Neural cell (in vitro differentiated cells): ENCODE data around the gene ADGRL3. TPM values are rescaled to one million over a fixed set of nuclear protein-coding genes. Genes with fewer than 3 reads are reported as not detected.

Source experiments
- H2AFZ ChIP-seq: fragments of 200-600, 300-800 bp; sonication (generic), shearing (Covaris generic); 2 replicates; pipeline ENCODE4 v1.6.0; 2014; ENCODE audit warnings: low read depth, mild to moderate bottlenecking, antibody characterized with exemption, low read length, moderate library complexity
- H3F3A ChIP-seq: fragments of 200-600 bp; shearing (Covaris generic); 2 replicates; pipeline ENCODE4 v1.6.1; 2016; ENCODE audit warnings: mild to moderate bottlenecking, moderate library complexity, mixed read lengths, antibody characterized with exemption, low read length; ENCODE audit not compliant: insufficient read depth, poor library complexity, severe bottlenecking
- H3K27ac ChIP-seq: fragments of 200-600, 300-800 bp; sonication (generic), shearing (Covaris generic); 2 replicates; pipeline ENCODE4 v1.5.1; 2014; ENCODE audit warnings: mild to moderate bottlenecking, low read length, moderate library complexity
- H3K27me3 ChIP-seq: fragments of 300-800, 200-600 bp; sonication (generic), shearing (Covaris generic); 2 replicates; pipeline ENCODE4 v1.6.0; 2014; ENCODE audit warnings: mild to moderate bottlenecking, low read depth, low read length, moderate library complexity; ENCODE audit not compliant: insufficient read depth
- H3K36me3 ChIP-seq: fragments of 300-800, 200-600 bp; sonication (generic), shearing (Covaris generic); 2 replicates; pipeline ENCODE4 v1.5.1; 2014; ENCODE audit warnings: mild to moderate bottlenecking, antibody characterized with exemption, low read length, moderate library complexity; ENCODE audit not compliant: insufficient read depth
- H3K4me2 ChIP-seq: fragments of 300-800, 200-600 bp; sonication (generic), shearing (Covaris generic); 2 replicates; pipeline ENCODE4 v1.6.0; 2014; ENCODE audit warnings: mild to moderate bottlenecking, low read length
- H3K4me3 ChIP-seq: fragments of 300-800, 200-600 bp; sonication (generic), shearing (Covaris generic); 2 replicates; pipeline ENCODE4 v1.5.1; 2014; ENCODE audit warnings: mild to moderate bottlenecking, low read length, moderate library complexity
- H3K79me2 ChIP-seq: fragments of 200-600 bp; shearing (Covaris generic); replicated peaks from 2 replicates; pipeline ENCODE4 v1.6.0; 2014; ENCODE audit warnings: mild to moderate bottlenecking, low read length, moderate library complexity; ENCODE audit not compliant: insufficient read depth
- H3K9ac ChIP-seq: fragments of 300-800, 200-600 bp; sonication (generic), shearing (Covaris generic); 2 replicates; pipeline ENCODE4 v1.6.1; 2016; ENCODE audit warnings: mild to moderate bottlenecking, low read length, mixed read lengths
- H3K9me2 ChIP-seq: fragments of 200-600 bp; shearing (Covaris generic); 2 replicates; pipeline ENCODE4 v1.6.1; 2016; ENCODE audit warnings: mild to moderate bottlenecking, low read length, mixed read lengths; ENCODE audit not compliant: insufficient read depth
- H3K9me3 ChIP-seq: fragments of 200-600, 300-800 bp; sonication (generic), shearing (Covaris generic); 2 replicates; pipeline ENCODE4 v1.6.1; 2016; ENCODE audit warnings: mild to moderate bottlenecking, mixed run types, low read length, moderate library complexity, mixed read lengths
- H4K20me1 ChIP-seq: fragments of 200-600 bp; shearing (Covaris generic); 2 replicates; pipeline ENCODE4 v1.6.1; 2016; ENCODE audit warnings: mild to moderate bottlenecking, mixed run types; ENCODE audit not compliant: insufficient read depth
- EP300 ChIP-seq: fragments of 450-650 bp; conservative IDR thresholded peaks from 2 replicates; pipeline ENCODE4 v1.6.1; 2014; ENCODE audit warnings: antibody characterized with exemption, mild to moderate bottlenecking, moderate library complexity; ENCODE audit not compliant: poor library complexity, severe bottlenecking
- EZH2 ChIP-seq: fragments of 200-600, 300-800 bp; shearing (Covaris generic), sonication (generic); IDR thresholded peaks from 2 replicates; pipeline ENCODE4 v1.6.1; 2014; ENCODE audit warnings: antibody characterized with exemption, low read length, borderline replicate concordance, mild to moderate bottlenecking; ENCODE audit not compliant: insufficient read depth, poor library complexity, severe bottlenecking
- MXI1 ChIP-seq: fragments of 450-650 bp; conservative IDR thresholded peaks from 2 replicates; pipeline ENCODE4 v1.6.1; 2014; ENCODE audit warnings: antibody characterized with exemption, mild to moderate bottlenecking; ENCODE audit not compliant: poor library complexity, severe bottlenecking
- POLR2AphosphoS5 ChIP-seq: IDR thresholded peaks from 2 replicates; pipeline ENCODE4 v1.6.1; 2012
- RAD21 ChIP-seq: fragments of 450-650 bp; conservative IDR thresholded peaks from 2 replicates; pipeline ENCODE4 v1.6.1; 2014; ENCODE audit warnings: antibody characterized with exemption, mild to moderate bottlenecking, moderate library complexity
- SMC3 ChIP-seq: fragments of 450-650 bp; conservative IDR thresholded peaks from 2 replicates; pipeline ENCODE4 v1.6.1; 2014; ENCODE audit warnings: antibody characterized with exemption, mild to moderate bottlenecking, moderate library complexity; ENCODE audit not compliant: poor library complexity
- TAF1 ChIP-seq: IDR thresholded peaks from 2 replicates; pipeline ENCODE4 v1.6.1; 2012; ENCODE audit warnings: low read depth
- polyA plus RNA-seq: library from polyadenylated mRNA; depleted of rRNA; stranded (reverse); fragments of >200 nt; gene quantifications from 2 replicates; pipeline ENCODE4 v1.2.3, GENCODE V29; 2014
- TF ChIP-seq, protein P1 (sequence below): fragments of 450-650 bp; IDR thresholded peaks from 2 replicates; pipeline ENCODE4 v1.5.1; 2014; ENCODE audit warnings: antibody characterized with exemption, mild to moderate bottlenecking, moderate library complexity; ENCODE audit not compliant: poor library complexity, severe bottlenecking
- TF ChIP-seq, protein P2 (sequence below): IDR thresholded peaks from 2 replicates; pipeline ENCODE4 v1.6.1; 2012; ENCODE audit warnings: borderline replicate concordance

The ADGRL3 gene
- polyA plus RNA-seq, 1 donor from 2014 or later = 99.4 TPM

DNA sequence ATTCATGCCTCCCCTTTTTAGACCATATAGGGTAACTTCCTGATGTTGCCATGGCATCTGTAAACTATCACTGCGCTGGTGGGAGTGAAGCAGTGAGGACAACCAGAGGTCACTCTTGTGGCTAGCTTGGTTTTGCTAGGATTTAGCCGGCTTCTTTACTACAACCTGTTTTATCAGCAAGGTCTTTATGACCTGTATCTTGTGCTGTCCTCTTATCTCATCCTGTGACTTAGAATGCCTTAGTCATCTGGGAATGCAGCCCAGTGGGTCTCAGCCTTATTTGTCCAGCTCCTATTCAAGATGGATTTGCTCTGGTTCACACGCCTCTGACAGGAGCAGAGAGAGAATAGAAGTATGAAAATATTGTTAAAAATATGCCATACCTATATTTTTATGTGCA, 355.7 kb downstream of the ADGRL3 start:
- H3K9ac ChIP-seq = no peak overlapping the region
- H3K27ac ChIP-seq = no peak overlapping the region
- H4K20me1 ChIP-seq = no peaks in the 10 kb centered on the region
- no peaks in the 10 kb centered on the region for H3F3A ChIP-seq
- no peaks in the 10 kb centered on the region for H3K36me3 ChIP-seq
- H3K9me2 ChIP-seq = no peaks in the 10 kb centered on the region
- no peaks in the 10 kb centered on the region for H3K9me3 ChIP-seq
- H2AFZ ChIP-seq = no peak overlapping the region
- H3K4me2 ChIP-seq = no peak overlapping the region
- TF ChIP-seq MXI1 (no peak), RAD21 (no peak), TAF1 (no peak), EZH2 (no peak)
- TF ChIP-seq, protein P1, sequence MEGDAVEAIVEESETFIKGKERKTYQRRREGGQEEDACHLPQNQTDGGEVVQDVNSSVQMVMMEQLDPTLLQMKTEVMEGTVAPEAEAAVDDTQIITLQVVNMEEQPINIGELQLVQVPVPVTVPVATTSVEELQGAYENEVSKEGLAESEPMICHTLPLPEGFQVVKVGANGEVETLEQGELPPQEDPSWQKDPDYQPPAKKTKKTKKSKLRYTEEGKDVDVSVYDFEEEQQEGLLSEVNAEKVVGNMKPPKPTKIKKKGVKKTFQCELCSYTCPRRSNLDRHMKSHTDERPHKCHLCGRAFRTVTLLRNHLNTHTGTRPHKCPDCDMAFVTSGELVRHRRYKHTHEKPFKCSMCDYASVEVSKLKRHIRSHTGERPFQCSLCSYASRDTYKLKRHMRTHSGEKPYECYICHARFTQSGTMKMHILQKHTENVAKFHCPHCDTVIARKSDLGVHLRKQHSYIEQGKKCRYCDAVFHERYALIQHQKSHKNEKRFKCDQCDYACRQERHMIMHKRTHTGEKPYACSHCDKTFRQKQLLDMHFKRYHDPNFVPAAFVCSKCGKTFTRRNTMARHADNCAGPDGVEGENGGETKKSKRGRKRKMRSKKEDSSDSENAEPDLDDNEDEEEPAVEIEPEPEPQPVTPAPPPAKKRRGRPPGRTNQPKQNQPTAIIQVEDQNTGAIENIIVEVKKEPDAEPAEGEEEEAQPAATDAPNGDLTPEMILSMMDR = no peak
- H3K4me3 ChIP-seq = no peak overlapping the region
- H3K79me2 ChIP-seq = no peaks in the 10 kb centered on the region
- no peaks in the 10 kb centered on the region for H3K27me3 ChIP-seq

DNA sequence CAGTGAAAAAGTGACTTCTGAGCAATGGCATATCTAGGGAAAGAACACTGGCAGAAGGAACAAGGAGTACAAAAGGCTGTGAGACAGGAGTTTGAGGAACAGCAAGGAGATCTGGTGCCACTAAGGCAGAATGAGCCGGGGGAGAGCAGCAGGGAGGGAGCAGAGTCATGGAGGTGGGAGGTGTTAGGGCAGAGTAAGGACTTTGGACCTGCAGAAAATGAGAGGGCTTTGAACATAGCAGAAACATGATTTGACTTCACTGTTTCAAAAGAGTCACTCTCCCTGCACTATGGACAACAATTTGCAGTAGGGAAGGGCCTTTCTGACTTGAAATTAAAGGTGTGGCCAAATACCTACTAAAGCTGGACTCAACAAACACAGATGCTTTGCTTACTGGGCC, 356.2 kb downstream of the ADGRL3 start:
- no peaks in the 10 kb centered on the region for H3F3A ChIP-seq
- TF ChIP-seq MXI1 (no peak), EZH2 (no peak), EP300 (no peak), RAD21 (no peak), POLR2AphosphoS5 (no peak), SMC3 (no peak)
- TF ChIP-seq, protein P1 = no peak
- no peaks in the 10 kb centered on the region for H3K9me3 ChIP-seq
- H3K79me2 ChIP-seq = no peaks in the 10 kb centered on the region
- no peak overlapping the region for H3K27ac ChIP-seq
- H3K36me3 ChIP-seq = no peaks in the 10 kb centered on the region
- no peaks in the 10 kb centered on the region for H3K27me3 ChIP-seq
- no peak overlapping the region for H2AFZ ChIP-seq
- no peak overlapping the region for H3K4me3 ChIP-seq
- no peak overlapping the region for H3K4me2 ChIP-seq
- no peak overlapping the region for H3K9ac ChIP-seq
- H3K9me2 ChIP-seq = no peaks in the 10 kb centered on the region
- no peaks in the 10 kb centered on the region for H4K20me1 ChIP-seq

DNA sequence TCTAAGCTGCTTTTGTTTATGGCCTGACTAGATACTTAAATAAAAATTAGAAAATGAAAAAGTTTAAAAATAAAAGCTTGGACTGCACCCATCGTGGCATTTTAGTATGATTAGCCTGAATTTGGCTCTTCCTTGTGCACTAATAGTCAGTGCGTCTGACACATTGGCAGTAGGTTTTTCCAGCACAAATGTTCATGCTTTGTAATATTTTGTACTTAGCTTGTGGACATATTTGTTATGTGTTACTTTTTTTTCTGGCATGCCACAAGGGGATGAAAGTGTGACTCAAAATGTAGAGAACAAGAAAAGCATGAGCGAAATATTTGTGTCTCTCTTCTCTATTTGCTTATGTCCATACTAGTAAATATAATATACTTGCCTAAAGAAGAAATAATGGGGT, 359.3 kb downstream of the ADGRL3 start:
- no peaks in the 10 kb centered on the region for H4K20me1 ChIP-seq
- no peak overlapping the region for H3K4me2 ChIP-seq
- H3K79me2 ChIP-seq = no peaks in the 10 kb centered on the region

More for the DNA sequence above, 359.3 kb downstream of the ADGRL3 start:
- TF ChIP-seq POLR2AphosphoS5 = no peak
- TF ChIP-seq EP300 = no peak
- TF ChIP-seq TAF1 = no peak
- no peak for TF ChIP-seq RAD21
- no peak for TF ChIP-seq SMC3
- TF ChIP-seq, protein P2, sequence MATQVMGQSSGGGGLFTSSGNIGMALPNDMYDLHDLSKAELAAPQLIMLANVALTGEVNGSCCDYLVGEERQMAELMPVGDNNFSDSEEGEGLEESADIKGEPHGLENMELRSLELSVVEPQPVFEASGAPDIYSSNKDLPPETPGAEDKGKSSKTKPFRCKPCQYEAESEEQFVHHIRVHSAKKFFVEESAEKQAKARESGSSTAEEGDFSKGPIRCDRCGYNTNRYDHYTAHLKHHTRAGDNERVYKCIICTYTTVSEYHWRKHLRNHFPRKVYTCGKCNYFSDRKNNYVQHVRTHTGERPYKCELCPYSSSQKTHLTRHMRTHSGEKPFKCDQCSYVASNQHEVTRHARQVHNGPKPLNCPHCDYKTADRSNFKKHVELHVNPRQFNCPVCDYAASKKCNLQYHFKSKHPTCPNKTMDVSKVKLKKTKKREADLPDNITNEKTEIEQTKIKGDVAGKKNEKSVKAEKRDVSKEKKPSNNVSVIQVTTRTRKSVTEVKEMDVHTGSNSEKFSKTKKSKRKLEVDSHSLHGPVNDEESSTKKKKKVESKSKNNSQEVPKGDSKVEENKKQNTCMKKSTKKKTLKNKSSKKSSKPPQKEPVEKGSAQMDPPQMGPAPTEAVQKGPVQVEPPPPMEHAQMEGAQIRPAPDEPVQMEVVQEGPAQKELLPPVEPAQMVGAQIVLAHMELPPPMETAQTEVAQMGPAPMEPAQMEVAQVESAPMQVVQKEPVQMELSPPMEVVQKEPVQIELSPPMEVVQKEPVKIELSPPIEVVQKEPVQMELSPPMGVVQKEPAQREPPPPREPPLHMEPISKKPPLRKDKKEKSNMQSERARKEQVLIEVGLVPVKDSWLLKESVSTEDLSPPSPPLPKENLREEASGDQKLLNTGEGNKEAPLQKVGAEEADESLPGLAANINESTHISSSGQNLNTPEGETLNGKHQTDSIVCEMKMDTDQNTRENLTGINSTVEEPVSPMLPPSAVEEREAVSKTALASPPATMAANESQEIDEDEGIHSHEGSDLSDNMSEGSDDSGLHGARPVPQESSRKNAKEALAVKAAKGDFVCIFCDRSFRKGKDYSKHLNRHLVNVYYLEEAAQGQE = no peak
- H3K36me3 ChIP-seq = no peaks in the 10 kb centered on the region
- H3K9me3 ChIP-seq = no peaks in the 10 kb centered on the region
- no peaks in the 10 kb centered on the region for H3K27me3 ChIP-seq
- H3K4me3 ChIP-seq = no peak overlapping the region
- no peak overlapping the region for H2AFZ ChIP-seq
- H3K27ac ChIP-seq = no peak overlapping the region
- no peaks in the 10 kb centered on the region for H3F3A ChIP-seq
- H3K9me2 ChIP-seq = no peaks in the 10 kb centered on the region
- no peak overlapping the region for H3K9ac ChIP-seq
